HL-60 (cell line): ENCODE data around the gene MYOF.

Experiments
- GABPA ChIP-seq: IDR thresholded peaks from 2 replicates; pipeline ENCODE4 v1.6.1; 2012; ENCODE audit warnings: low read depth
- POLR2AphosphoS5 ChIP-seq: IDR thresholded peaks from 2 replicates; pipeline ENCODE4 v1.6.1; 2012; ENCODE audit warnings: low read depth
- REST ChIP-seq: IDR thresholded peaks from 2 replicates; pipeline ENCODE4 v1.6.1; 2012; ENCODE audit warnings: low read depth; ENCODE audit not compliant: insufficient replicate concordance
- SPI1 ChIP-seq: IDR thresholded peaks from 2 replicates; pipeline ENCODE4 v1.6.1; 2012; ENCODE audit warnings: low read depth, mild to moderate bottlenecking, borderline replicate concordance
- TF ChIP-seq, protein P1 (sequence below): IDR thresholded peaks from one replicate; pipeline ENCODE4 v1.5.1; 2011; ENCODE audit warnings: low read length, control low read depth, inconsistent platforms; ENCODE audit not compliant: insufficient read depth

- TF ChIP-seq, protein P1, sequence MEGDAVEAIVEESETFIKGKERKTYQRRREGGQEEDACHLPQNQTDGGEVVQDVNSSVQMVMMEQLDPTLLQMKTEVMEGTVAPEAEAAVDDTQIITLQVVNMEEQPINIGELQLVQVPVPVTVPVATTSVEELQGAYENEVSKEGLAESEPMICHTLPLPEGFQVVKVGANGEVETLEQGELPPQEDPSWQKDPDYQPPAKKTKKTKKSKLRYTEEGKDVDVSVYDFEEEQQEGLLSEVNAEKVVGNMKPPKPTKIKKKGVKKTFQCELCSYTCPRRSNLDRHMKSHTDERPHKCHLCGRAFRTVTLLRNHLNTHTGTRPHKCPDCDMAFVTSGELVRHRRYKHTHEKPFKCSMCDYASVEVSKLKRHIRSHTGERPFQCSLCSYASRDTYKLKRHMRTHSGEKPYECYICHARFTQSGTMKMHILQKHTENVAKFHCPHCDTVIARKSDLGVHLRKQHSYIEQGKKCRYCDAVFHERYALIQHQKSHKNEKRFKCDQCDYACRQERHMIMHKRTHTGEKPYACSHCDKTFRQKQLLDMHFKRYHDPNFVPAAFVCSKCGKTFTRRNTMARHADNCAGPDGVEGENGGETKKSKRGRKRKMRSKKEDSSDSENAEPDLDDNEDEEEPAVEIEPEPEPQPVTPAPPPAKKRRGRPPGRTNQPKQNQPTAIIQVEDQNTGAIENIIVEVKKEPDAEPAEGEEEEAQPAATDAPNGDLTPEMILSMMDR, result no peak
- TF ChIP-seq GABPA (no peak), POLR2AphosphoS5 (no peak), REST (no peak), SPI1 (no peak)
Observed at GRCh38 chr10:93403152-93404047, 78.7 kb downstream of the MYOF start.
